ENCODE results near the gene EIF2B2. TPM values are rescaled to one million over a fixed set of nuclear protein-coding genes. Genes with fewer than 3 reads are reported as not detected.
A peak's percentile ranks its signal among the peaks of the same experiment; 100 is the strongest.

EIF2B2 gene
- total and polyA plus RNA-seq, 2 experiments from 2014 or later: 39.2 to 40.5 TPM

- TF ChIP-seq ZNF462 (CRISPR knock-in tag; IDR thresholded peaks at IDR 0.05) (no peak), EZH2phosphoT487 (IDR thresholded peaks at IDR 0.05; ENCODE audit: unreplicated experiment) (no peak), ETS1 (IDR thresholded peaks at IDR 0.05) (no peak), STAT1 (IDR thresholded peaks at IDR 0.05; ENCODE audit: unreplicated experiment) (no peak), JUNB (IDR thresholded peaks at IDR 0.05; ENCODE audit: unreplicated experiment) (no peak), CREB1 (CRISPR knock-in tag; IDR thresholded peaks at IDR 0.05; ENCODE audit: low read depth) (no peak)
Observed at GRCh38 chr14:74963178-74963704, 39.5 kb upstream of the EIF2B2 start (continued).

- no peak overlapping the region for H3K27ac ChIP-seq (ENCODE audit: low read depth)
- no peaks in the 10 kb centered on the region for H4K20me1 ChIP-seq (replicated peaks; ENCODE audit: insufficient read depth)
- H3F3A ChIP-seq (replicated peaks; ENCODE audit: low read depth): no peaks in the 10 kb centered on the region
- peak; percentile 70 for ATAC-seq
- Mint-ChIP-seq H3K4me3 (no peak overlapping the region; the same call in 2 of the 3 replicates), H3K27ac (no peak overlapping the region), H3K27me3 (ENCODE audit: insufficient read depth, low read depth, poor library complexity) (peaks cover 17% of the 10 kb centered on the region), H3K4me1 (peaks cover 12% of the 10 kb centered on the region), H3K36me3 (ENCODE audit: low read depth) (no peaks in the 10 kb centered on the region; the same call in 2 of the 3 replicates), H3K9me3 (no peaks in the 10 kb centered on the region)
- H3K4me1 ChIP-seq (ENCODE audit: insufficient read depth): no peaks in the 10 kb centered on the region; the same call in 1 of the 2 replicates
- H3K4me3 ChIP-seq: no peak overlapping the region
- H3K9me2 ChIP-seq (ENCODE audit: insufficient read depth): no peaks in the 10 kb centered on the region
- no peak for TF ChIP-seq STAT1 (IDR thresholded peaks at IDR 0.05; ENCODE audit: unreplicated experiment)
- no peak for TF ChIP-seq ZNF114 (CRISPR knock-in tag; IDR thresholded peaks at IDR 0.05)
- no peak for TF ChIP-seq NANOG (IDR thresholded peaks at IDR 0.05; ENCODE audit: borderline replicate concordance)
- no peak for TF ChIP-seq ZNF462 (CRISPR knock-in tag; IDR thresholded peaks at IDR 0.05)
- no peaks in the 10 kb centered on the region for H3K79me2 ChIP-seq (replicated peaks; ENCODE audit: insufficient read depth)
- no peak for DNase-seq (ENCODE audit: low spot score)
- no peaks in the 10 kb centered on the region for H3K36me3 ChIP-seq (ENCODE audit: insufficient read depth)
- no peaks in the 10 kb centered on the region for H3K27me3 ChIP-seq (ENCODE audit: insufficient read depth)
- H3K4me2 ChIP-seq: no peak overlapping the region
- H2AFZ ChIP-seq: peak overlapping the region; percentile 90
Observed at GRCh38 chr14:74963705-74964271, 38.9 kb upstream of the EIF2B2 start.

Data from GM23338 (cell line).